ENCODE data around the gene CNOT4.
"Not testable (repeated sequence)": the region's sequence is repeated elsewhere in the genome, so short reads cannot be mapped to it uniquely, and the experiment has no call there.

Gene CNOT4

DNA sequence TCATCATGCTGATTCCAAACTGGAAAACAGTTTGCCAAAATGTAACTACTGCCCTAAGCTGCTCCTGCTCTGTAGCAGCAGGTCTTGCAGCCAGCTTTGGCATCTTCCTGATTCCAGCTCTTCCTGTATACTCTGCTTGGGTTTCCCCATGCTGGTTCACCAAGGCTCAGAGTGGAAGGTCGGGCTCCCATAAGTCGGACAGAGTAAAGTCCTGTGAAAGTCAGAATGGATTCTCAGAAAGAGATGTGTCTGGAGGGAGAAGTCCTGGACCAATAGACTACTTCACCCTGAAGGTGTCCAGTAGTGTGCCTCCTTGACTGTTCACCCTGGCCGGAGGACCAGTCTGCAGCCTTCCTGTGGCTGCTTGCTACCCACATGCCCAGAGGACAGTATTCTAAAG, 182.4 kb downstream of the CNOT4 start:
- DNase-seq (ENCODE audit: low read depth in 2 of 2) = no peak

DNA sequence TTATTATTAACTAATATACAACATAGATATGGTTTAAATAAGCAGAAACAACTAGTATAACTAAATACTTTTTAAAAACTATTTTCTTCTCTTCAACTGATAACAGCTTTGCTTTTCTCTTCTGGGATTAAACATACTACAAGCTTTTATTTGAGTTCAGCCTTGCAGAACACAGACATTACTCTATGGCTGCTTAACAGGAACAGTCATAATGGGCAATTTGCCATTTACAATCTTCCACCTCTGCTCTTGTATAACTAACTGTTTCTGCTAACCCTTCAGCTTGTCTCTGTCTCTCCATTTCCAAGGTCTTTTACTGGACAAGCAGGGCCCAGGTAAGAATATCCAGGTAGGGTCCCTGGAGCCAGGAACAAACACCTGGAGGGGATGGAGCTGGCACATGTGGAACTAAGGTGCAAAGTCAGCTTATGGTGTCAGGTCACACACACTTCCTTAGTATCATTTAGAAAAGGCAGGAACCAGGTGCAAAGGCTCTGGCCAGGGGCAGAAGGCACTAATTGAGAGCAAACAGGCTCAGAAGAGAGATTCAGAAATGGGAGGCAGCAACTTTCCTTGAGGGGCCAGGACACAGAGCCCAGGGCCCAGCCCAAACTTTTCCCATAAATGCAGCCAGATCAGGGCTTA, 183.1 kb downstream of the CNOT4 start:
- DNase-seq (ENCODE audit: low read depth in 2 of 2) = no peak

- DNase-seq (ENCODE audit: low read depth in 2 of 2) = no peak
Measured at GRCh38 chr7:135322571-135323340, 187.1 kb downstream of the CNOT4 start.

GRCh38 chr7:135321556-135321955, 188.3 kb downstream of the CNOT4 start:
- DNase-seq (ENCODE audit: low read depth in 2 of 2) = no peak

DNA sequence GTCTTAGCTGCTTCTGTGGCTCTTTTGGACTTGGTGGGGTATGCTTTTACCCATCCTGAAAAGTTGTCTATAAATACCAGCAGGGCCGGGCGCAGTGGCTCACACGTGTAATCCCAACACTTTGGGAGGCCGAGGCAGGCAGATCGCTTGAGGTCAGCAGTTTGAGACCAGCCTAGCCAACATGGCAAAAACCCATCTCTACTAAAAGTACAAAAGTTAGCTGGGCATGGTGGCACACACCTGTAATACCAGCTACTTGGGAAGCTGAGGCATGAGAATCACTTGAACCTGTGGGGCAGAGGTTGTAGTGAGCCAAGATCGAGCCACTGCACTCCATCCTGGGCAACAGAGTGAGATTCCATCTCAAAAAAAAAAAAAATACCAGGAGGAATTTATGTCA, 188.9 kb downstream of the CNOT4 start:
- not testable (repeated sequence) for DNase-seq (ENCODE audit: low read depth in 2 of 2)

- DNase-seq (ENCODE audit: low read depth in 2 of 2) = peak in 1 of 2 experiments; percentile 7
Measured at GRCh38 chr7:135320268-135320667, 189.6 kb downstream of the CNOT4 start.

GRCh38 chr7:135317676-135318325, 192.1 kb downstream of the CNOT4 start:
- DNase-seq (ENCODE audit: low read depth in 2 of 2) = no peak

- DNase-seq (ENCODE audit: low read depth in 2 of 2) = no peak
Measured at GRCh38 chr7:135316648-135317313, 193.1 kb downstream of the CNOT4 start.

DNA sequence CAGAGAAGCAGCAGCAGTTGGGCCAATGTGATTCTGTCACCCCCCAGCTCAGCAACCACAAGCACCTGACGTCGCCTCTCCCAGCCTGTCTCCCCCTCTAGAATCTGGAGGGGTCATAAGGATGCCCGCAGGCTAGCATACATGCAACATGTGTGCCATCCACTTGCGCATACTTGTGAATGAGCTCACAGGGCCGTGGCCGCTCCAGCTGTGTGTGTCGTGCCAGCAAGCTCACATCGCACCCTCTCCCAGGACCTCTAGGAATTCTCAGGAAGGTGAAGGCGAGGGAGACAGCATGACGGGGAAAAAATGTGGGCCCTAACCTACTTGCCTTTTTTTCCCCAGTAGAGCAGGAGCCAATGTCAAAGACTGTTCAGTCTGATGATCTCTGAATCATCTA, 195.9 kb downstream of the CNOT4 start:
- no peak for DNase-seq (ENCODE audit: low read depth in 2 of 2)
